ENCODE results near the gene RNF26.

RNF26 gene

GRCh38 chr11:119336744-119337469 is 2.6 kb downstream of the RNF26 start:
- no peak for DNase-seq (ENCODE audit: low read depth)

- peak; percentile 66 for DNase-seq (ENCODE audit: low read depth)
Observed at GRCh38 chr11:119337581-119338317, 3.4 kb downstream of the RNF26 start.

DNA sequence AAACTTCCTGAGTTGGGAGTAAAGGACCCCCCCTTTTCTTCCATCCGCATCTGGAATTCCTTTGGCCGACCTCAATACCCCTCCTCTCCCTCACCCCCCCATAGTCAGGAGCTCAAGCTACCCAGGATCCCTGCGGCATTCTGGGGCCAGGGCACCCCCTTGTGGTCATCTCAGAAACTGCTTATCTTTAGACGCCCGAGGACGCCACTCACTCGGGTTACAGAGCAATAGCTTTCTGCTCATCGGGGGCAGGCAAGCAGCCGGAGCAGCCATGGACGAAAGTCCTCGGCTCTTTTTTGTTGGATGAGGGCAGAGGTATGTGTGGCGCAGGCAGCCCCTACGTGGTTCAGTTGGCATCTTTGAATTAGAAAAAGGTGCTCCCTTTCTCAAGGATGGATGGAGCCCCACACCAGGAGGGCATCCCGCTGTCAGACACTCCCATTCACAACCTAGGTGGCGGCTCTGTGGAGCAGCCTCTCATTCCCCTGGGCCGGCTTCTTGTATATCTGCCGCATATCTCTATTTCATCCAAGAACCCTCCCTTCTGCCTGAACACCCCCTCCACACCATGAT is 4.1 kb downstream of the RNF26 start:
- peak; percentile 82 for DNase-seq (ENCODE audit: low read depth)

DNA sequence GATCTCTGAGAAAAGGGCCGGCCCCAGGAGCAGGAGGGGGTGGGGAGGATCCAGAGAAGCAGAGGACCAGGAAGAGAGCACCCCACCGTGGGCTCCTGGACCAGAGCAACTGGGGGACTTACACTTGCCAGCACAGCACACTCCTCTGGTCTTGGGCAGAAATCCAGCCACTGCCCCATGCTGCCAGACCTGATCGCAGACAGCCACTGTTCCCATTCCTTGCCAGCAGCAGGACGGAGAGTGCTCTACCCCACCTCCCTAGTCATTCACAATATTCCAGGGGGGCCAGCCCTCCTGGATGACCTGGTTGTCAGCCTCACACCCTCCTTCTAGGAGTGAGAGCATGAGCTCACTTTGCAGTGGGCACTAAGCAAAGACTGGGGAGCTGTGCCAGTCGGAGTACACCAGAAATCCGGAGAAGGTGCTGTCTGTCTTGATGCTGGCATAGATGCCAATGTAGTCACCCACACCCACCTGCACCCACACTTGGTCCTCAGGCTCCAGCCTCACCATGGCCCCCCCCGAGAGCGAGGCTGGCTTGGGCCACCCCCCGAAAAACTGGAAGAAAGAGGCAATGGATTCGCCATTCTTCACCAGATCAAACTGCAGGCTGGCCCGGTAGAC is 4.8 kb downstream of the RNF26 start:
- DNase-seq (ENCODE audit: low read depth): no peak

- peak; percentile 62 for DNase-seq (ENCODE audit: low read depth)
Observed at GRCh38 chr11:119339589-119340334, 5.4 kb downstream of the RNF26 start.

- peak; percentile 44 for DNase-seq (ENCODE audit: low read depth)
Observed at GRCh38 chr11:119340335-119341221, 6.3 kb downstream of the RNF26 start, which contains the start of gene C1QTNF5. Gene C1QTNF5, minus strand, starts transcription at chr11:119340883. Its CDS starts 486 bp downstream, at chr11:119340397.

- DNase-seq (ENCODE audit: low read depth): no peak
Observed at GRCh38 chr11:119341222-119342022, 7.1 kb downstream of the RNF26 start.

- no peak for DNase-seq (ENCODE audit: low read depth)
Observed at GRCh38 chr11:119342023-119342300, 7.6 kb downstream of the RNF26 start.

- no peak for DNase-seq (ENCODE audit: low read depth)
Observed at GRCh38 chr11:119342362-119343130, 8.2 kb downstream of the RNF26 start.

DNA sequence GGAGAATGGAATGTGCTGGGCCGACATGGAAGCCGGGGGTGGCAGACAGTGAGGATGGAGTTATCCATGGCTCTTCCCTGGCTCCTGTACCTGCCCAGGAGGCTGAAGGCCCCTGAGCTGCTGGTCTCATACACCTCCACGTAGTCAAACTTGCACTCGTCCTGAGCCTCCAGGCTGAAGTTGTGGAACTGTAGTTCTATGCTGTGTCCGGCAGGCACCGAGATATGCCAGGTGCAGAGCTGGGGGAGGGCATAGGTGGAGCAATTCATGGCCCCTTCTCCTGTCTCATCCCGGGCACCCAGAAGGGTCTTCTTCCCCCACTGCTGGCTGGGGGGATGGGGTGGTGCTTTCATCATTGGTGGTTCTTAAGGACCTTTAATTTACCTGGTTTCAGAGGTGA is 9.4 kb downstream of the RNF26 start:
- no peak for DNase-seq (ENCODE audit: low read depth)

DNA sequence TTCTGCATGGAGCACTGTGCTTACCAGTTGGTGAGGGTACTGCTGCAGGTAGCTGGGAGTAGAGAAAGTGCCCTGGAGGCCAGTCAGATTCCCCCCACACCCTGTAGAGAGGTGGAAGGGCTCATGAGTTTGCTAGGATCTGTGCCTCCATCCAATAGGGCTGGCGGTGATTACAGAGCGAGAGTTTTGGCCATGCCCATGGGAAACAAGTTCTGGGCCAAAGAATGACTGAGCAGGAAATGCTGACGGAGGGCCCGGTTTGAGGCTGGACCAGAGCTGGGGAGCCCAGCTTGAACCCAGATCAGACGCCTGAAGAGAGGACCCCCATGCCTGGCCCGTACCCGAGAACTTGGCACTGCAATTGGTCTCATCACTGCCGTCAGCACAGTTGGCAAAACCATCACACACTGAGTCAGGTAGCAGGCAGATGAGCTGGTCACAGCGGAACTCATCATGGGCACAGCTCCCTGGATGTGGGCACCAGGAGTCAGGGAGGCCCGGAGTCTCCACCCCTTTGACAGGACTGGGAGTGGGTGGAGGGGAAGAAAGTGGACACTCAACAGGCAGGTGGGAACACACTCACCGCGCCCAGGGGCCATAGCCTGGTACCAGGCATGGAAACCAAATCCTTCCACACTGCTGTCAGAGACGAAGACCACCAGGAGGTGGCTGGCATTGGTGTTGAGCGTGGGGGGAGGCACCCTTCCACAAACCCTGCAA is 10.1 kb downstream of the RNF26 start:
- DNase-seq (ENCODE audit: low read depth): no peak

DNA sequence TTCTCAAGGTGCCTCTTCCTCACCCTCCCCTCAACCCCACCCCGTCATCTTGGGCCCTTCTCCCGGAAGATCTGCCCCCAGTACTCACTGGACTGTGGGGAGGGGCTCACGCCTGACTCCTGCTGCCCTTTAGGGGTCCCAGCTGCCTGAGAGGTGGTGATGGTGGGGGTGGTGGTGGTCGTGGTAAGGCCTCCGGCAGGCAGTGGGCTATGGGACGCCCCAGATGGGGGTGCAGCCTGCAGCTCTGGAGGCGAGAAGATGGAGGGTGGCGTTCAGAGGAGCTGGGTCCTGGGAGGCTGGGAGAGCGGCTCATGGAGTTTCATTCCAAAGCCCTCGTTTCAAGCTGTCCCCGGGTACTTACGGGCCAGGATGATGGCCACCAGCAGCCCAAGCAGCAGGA is 11.4 kb downstream of the RNF26 start:
- no peak for DNase-seq (ENCODE audit: low read depth)

- no peak for DNase-seq (ENCODE audit: low read depth)
Observed at GRCh38 chr11:119346605-119347004, 12.3 kb downstream of the RNF26 start, which contains the start of gene MFRP. Gene MFRP, minus strand, starts transcription at chr11:119346705. Its CDS starts 192 bp downstream, at chr11:119346513.

GRCh38 chr11:119347242-119347641 is 12.9 kb downstream of the RNF26 start:
- DNase-seq (ENCODE audit: low read depth): no peak

DNA sequence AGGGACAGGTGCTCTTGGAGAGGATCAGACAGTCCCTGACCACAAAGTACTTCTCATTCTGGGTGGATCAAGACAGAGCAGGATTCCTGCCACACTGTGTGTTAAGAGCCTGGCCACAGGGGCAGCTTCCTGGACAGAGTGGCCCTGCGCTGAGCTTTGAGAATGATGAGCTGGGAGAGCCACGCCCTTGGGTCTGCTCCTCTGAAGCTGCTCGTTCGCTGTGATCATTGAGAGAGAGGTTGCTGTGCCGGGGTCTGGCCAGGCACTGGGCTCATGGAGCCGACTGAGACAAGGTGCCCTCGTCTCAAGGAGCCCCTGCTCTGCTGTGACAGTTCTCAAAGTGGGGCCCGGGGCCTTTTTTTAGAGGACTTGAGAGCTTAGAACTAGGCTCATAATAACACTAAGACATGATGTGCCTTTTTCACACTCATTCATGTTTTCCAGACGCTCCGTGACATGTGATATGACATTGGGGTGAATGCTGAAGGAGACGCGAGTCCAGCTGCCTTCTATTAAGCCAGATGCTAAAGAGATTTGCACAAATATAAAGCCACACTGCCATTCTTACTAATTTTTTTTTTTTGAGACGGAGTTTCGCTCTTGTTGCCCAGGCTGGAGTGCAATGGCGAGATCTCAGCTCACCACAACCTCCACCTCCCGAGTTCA is 13.7 kb downstream of the RNF26 start:
- no peak for DNase-seq (ENCODE audit: low read depth)

DNA sequence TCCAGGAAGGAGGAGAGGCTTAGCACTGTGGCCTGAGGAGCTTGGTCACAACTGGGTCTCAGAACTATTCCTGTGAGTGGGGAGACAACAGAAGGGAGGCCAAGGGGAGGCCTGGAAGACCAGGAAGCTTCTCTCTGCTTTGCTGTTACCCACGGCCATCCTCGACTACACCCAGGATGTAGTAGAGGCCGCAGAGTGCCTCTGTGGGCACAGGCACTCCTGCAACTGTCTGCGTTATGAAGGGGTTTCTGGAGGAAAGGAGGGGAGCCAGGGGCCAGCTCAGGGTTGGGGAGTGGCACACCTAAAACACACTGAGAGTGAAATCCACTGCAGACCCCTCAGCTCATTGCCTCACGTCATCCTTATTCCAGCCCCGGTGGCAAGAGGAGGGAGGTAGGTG is 16.0 kb downstream of the RNF26 start:
- no peak for DNase-seq (ENCODE audit: low read depth)

- DNase-seq (ENCODE audit: low read depth): no peak
Observed at GRCh38 chr11:119351232-119351631, 16.9 kb downstream of the RNF26 start.

DNA sequence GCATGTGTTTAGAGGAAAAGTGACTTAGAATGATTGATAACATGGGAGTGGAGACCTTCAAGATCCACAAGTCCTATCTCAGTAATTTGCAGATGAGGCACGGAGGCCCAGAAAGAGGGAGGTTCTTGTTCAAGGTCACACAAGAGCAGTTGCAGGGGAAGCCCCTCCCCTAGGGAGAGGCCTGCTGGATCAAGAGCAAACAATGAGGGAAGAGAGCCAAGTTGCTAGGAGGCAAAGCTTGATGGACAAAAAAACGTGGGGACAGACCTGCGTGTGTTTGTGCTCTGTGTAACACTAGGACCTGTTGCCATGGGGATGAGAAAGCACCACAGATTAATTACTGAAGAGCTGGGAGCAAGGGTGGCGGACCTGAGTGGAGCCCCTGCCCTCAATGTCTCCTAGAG is 18.5 kb downstream of the RNF26 start:
- DNase-seq (ENCODE audit: low read depth): no peak

Data from ELR (cell line).